HCT116 (cell line): ENCODE results near the gene MYO1E.

Experiments used
- CBX3 ChIP-seq: IDR thresholded peaks from 2 replicates; pipeline ENCODE4 v1.6.1; 2012; ENCODE audit warnings: low read depth
- CEBPB ChIP-seq: IDR thresholded peaks from 2 replicates; pipeline ENCODE4 v1.6.1; 2012; ENCODE audit warnings: low read depth
- CTCF ChIP-seq, 3 experiments: fragments of 200-600 bp in 1 of 3; sonication (generic) in 1 of 3; IDR thresholded peaks in 2 of 3; conservative IDR thresholded peaks in 1 of 3; 2 replicates each; pipeline ENCODE4 v1.5.1; 2012 to 2017; ENCODE audit warnings: low read depth in 2 of 3, low read length in 2 of 3, antibody characterized with exemption in 1 of 3, borderline replicate concordance in 1 of 3, control low read depth in 1 of 3, mild to moderate bottlenecking in 1 of 3, mixed read lengths in 1 of 3, mixed run types in 1 of 3, moderate library complexity in 1 of 3; ENCODE audit not compliant: insufficient read depth in 1 of 3
- EZH2phosphoT487 ChIP-seq: fragments of 200-600 bp; IDR thresholded peaks from 2 replicates; pipeline ENCODE4 v1.6.1; 2018; ENCODE audit warnings: antibody characterized with exemption, borderline replicate concordance
- MAX ChIP-seq: IDR thresholded peaks from 2 replicates; pipeline ENCODE4 v1.6.1; 2012
- POLR2A ChIP-seq: IDR thresholded peaks from 2 replicates; pipeline ENCODE4 v1.7.0; 2011; ENCODE audit warnings: borderline replicate concordance; ENCODE audit not compliant: insufficient read depth, insufficient read length; ENCODE audit errors: extremely low read depth
- SP1 ChIP-seq: IDR thresholded peaks from 2 replicates; pipeline ENCODE4 v1.6.1; 2012; ENCODE audit warnings: low read depth

GRCh38 chr15:59166601-59167265, 205.9 kb downstream of the MYO1E start:
- TF ChIP-seq CTCF (IDR thresholded peaks at IDR 0.05 in 2 of 3, conservative IDR thresholded peaks at IDR 0.05 in 1 of 3; ENCODE audit: borderline replicate concordance in 1 of 3, insufficient read depth in 1 of 3, low read depth in 2 of 3, low read length in 2 of 3) (no peak), POLR2A (no peak), SP1 (no peak), MAX (no peak), EZH2phosphoT487 (no peak), CBX3 (no peak), CEBPB (no peak)
